ENCODE data around the gene NACC2.

NACC2 gene, protein sequence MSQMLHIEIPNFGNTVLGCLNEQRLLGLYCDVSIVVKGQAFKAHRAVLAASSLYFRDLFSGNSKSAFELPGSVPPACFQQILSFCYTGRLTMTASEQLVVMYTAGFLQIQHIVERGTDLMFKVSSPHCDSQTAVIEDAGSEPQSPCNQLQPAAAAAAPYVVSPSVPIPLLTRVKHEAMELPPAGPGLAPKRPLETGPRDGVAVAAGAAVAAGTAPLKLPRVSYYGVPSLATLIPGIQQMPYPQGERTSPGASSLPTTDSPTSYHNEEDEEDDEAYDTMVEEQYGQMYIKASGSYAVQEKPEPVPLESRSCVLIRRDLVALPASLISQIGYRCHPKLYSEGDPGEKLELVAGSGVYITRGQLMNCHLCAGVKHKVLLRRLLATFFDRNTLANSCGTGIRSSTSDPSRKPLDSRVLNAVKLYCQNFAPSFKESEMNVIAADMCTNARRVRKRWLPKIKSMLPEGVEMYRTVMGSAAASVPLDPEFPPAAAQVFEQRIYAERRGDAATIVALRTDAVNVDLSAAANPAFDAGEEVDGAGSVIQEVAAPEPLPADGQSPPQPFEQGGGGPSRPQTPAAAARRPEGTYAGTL

DNA sequence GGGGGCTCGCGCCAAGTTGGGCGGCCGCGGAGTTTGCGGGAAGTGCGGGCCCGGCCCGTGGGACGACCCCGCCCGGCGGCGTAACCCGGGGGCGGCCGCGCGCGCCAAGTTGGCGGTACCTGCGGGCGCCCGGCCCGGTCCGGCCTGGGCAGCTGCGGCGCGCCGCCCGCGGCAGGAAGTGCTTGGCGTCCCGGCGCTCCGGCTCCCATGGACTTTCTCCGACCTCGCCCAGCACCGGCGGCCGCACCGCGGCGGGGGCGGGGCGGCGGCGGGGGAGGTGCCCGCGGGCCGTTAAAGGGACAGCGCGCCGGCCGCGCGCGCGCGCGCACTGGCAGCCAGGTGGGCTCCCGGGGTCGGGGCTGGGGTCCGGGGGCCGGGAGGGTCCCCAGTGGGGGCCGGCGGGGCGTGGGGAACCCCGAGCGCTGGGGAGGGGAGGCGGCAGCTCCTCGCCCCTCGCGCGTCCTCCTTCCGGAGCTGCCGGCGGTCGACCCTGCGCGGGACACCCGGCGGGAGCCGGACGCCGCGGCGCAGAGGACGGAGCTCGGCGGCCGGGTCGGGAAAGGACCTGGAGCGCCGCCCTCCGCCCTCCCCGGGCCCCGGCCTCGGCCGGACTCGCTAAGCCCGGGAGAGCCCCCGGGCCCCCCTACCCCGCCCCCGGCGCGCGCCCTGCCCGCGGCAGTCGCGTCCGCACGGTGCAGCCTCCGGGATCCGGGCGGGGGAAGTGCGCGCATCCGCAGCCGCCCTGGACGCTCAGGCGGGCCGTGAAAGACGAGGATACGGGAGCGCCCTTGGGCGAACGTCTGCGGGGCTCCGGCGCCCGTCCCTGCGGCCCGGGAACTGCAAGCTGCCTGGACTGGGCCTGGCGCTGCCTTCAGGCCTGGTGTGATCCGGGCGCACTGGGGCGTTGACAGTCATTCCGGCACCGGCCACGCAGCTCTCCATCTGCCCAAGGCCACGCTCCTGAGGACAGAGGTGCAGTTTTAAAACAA lies at the start of gene NACC2:
Gene NACC2 (minus strand): TSS at position 220 of the 989 bp plus-strand sequence. CDS start 44,768 bp downstream, outside the sequence.
- no peak for DNase-seq (ENCODE audit: low read depth in 2 of 2)

DNA sequence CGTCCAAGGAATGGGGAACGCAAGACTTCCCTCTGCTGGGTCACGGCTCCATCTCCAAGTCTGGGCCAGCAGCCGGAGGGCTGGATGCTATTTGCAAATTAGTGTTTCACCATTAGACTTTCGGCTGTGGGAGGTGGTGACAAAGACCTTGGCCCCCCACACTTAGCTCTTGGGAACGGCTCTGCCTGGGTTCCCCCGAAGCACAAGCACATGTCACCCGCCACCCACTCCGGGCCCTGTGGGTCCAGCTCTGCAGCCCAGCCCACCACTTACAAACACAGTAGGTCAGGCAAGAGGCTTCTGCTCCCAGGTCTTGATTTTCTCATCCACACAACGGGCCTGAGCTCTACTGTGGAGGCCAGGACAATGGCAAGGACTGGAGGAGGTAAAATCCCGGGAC lies 49.4 kb upstream of the NACC2 start:
- DNase-seq (ENCODE audit: low read depth in 2 of 2): no peak

DNA sequence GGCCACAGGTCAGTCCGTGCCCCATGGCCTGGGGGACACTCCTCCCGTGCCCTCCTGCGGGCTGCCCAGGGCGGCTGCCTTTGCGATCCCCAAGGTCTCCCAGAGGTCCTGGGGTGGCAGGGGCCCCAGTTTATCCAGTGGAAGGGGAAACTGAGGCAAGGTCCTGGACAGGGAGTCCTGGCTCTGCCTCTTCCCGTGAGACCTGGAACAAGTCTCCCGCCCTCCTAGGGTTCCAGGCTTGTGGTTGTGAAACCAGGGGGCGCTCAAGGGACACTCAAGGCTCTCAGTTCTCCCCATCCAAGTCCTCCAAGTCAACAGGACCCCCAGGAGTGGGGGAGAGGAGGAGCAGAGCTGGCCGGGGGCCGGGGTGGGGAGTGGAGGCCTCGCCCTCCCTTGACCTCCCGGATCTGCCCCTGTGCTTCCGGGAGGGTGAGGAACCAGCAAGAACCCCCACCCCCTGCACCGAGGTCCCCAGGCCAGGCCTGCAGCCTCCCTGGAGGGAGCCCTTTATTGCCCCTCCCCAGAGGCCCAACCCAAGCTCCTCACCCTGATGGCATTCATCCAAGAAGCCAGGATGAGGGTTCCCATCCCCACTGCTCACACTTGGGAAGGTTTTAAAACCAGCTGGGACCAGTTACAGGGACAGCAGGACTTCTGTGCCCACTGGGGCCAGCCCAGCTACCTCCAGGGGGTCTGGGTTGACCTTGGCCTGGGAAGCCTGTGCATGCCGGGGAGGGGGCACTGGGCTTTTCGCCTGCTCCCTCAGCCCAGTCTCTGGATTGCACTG lies 48.3 kb upstream of the NACC2 start:
- no peak for DNase-seq (ENCODE audit: low read depth in 2 of 2)

DNA sequence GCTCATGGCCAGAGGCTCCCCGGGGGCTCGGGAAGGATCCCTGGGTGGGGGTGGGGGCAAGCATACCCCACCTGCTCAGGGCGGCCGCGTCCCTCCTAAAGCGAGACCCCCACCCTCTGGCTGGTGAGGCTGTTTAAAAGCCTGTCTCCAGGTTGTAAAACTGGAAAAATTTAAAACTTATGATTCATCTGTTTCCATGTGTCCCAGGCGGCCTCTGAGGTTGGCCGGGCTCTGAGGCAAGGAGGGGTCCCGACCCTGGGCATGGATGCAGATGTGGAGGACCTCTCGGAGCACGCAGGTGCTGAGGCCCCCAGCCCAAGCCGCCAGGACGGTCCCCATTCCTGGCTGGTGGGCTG lies 47.7 kb upstream of the NACC2 start:
- no peak for DNase-seq (ENCODE audit: low read depth in 2 of 2)

DNA sequence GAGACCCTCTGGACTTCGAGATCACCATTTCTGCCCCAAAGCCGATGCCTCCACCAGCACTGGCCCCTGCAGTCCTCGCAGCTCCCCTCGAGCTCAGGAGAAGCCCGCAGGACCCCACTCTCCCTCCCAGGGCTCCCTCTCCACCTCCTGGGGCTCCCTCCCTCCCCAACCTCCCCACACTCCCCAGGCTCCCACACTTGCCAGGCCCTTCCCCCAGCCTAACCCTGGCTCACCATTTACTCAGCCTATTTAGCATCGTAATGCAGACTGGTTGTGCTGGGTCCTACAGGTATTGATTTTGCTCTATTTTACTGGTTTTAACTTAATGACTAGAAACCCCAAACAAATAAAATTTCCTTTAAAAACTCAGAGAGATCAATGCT lies 47.3 kb upstream of the NACC2 start:
- no peak for DNase-seq (ENCODE audit: low read depth in 2 of 2)

DNA sequence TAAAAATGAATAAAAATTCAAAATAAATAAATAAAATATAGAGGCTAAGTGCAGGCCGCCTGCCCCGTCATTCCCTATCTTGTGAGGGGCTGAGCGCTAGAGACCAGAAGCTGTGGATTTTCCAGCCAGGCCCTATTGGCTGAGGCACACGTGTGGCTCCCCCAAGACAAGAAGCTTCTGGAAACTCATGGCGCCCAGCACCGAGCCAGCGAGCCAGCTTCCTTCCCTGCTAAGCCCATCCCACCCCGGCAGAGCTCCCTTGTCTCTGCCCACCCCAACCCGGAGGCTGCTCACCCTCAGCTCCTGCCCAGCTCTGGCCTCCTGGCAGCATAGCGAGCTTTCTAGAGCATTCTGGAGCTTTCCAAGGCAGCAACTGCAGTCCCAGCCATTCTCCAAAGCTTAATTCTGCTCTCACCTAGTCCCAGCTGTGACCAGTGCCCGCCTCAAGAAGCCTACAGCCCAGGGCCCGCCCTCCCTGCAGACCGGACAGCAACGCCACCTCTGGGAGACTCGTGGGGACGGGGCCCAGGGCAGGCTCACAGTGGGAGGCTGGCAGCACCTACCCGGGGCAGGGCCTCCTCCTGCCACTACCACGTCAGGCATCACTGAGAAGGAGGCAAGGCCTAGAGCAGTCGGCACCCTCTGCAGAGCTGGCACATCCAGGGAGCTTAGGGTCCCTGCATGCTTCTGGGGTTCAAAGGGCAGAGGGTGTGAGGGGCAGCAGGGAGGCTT lies 46.8 kb upstream of the NACC2 start:
- no peak for DNase-seq (ENCODE audit: low read depth in 2 of 2)

DNA sequence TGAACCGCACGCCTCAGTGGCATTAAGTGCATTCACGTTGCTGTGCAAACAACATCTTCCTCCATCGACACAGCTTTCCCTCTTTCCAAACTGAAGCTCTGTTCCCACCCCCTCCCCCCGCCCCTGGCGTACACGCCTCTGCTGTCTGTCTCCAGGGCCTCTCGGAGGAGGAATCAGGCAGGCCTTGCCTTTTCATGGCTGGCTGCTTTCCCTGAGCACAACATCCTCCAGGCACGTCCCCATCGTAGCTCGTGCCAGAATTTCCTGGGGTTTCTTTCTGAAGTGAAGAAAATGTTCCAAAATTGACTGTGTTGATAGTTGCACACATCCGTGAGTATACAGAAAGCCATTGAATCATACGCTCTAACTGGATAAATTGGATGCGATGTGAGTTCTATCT lies 45.9 kb upstream of the NACC2 start:
- no peak for DNase-seq (ENCODE audit: low read depth in 2 of 2)

DNA sequence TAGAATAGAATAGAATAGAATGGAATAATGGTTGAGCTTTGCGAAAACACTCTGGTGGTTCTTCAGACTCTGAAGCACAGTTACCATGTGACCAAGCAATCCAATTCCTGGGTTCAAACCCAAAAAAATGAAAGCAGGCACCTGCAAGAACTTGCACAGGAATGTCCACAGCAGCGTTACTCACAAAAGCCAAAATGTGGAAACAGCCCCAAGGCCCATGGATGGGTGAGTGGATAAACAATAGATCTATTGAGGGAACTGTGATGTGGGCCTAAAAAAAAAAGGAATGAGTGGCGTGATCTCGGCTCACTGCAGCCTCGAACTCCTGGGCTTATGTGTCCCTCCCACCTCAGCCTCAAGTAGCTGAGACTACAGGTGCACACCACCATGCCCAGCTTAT lies 45.0 kb upstream of the NACC2 start:
- DNase-seq (ENCODE audit: low read depth in 2 of 2): no peak

DNA sequence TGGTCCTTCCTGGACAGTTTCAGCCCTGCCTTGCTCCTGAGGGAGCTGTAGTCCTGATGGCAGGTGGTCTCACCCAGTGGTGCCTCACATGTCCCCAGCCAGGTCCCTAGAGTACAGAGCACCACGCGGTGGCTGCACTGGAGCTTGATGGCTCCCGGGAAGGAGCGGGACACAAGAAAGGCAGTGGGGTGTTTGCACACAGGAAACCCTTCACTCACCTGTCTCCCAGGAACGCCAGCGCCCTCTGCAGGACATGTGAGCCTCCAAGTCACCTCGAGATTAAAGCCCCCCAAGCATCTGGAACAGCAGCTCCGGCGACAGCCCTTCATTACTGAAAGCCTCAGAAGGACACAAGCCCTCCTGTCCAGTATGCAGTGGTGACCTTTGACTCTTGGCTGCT lies 43.5 kb upstream of the NACC2 start:
- no peak for DNase-seq (ENCODE audit: low read depth in 2 of 2)

DNA sequence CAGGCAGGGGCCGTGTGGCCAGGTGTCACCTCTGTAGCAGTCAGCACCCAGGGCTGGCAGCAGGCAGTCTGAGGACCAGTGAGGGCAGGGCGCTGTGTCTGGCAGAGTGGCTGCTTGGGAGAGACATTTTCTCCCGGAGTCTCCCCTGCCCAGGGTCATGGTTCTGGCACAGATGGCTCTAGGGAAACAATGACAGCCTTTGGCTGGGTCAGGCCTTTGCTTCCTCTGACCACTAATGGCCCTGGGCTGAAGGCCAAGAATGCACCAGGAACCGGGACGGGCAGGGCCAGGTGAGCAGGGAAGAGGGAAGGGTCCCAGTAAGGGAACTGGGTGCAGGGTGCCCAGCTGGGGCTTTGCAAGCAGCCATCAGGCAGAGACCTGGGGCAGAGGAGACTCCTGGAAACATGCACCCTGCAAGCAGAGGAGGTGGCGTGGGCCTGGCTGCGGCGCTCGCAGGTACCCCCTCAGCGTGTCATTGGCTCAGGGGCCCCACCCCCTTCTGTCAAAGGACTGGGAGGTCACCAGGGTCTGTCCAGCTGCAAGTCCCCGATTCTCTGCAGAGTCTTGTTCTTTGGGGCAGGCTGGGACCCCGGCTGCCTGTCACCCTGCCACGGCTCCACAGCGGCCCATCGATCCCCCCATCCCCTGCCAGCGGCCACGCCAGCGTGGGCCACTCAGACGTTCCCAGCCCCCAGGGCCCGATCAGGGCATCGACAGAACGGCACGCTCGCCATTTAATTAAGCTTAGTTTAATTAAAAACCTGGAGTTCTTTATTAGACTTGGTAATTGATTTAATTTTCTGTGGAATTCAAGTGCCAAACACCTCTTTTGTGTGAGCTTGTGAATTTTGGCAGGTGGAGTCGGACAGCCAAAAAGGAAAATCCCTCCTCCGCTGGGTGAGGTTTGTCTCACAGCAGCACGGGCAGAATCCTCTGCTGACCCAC lies 42.5 kb upstream of the NACC2 start:
- DNase-seq (ENCODE audit: low read depth in 2 of 2): no peak

DNA sequence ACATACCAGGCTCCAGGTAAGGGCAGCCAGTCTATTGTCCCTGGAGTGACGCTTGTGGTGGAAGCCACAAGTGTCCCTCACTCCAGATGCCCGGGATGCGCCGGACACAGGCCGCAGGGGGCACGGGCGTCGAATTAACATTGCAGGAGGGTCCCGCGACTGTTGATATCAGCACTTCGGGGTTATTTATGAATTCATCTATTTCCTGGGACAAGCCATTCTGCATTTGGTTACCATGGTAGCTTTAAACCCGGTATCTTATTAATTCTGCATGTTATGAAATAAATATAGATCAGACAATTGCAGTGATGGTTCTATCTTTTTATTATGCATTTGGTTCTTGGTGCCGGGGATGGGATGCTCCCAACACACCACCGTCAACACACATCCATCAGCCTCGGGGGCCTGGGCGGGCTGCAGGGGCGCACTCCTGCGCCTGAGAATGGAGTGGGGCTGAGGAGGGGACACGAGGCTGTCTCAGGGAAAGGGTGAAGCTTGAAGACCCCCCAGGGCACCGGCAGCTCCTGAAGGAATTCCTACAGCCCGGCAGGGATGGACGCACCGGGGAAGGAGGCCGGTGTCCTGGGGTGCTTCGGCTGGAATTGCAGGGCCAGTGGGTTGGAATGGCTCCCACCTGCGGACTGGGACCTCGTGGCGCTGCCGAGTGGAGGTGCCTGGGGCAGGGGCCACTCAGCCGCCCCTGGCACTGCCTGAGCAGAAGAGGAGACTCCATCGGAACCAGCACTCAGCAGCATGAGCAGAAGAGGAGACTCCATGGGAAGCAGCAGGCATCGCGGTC lies 41.2 kb upstream of the NACC2 start:
- DNase-seq (ENCODE audit: low read depth in 2 of 2): no peak

DNA sequence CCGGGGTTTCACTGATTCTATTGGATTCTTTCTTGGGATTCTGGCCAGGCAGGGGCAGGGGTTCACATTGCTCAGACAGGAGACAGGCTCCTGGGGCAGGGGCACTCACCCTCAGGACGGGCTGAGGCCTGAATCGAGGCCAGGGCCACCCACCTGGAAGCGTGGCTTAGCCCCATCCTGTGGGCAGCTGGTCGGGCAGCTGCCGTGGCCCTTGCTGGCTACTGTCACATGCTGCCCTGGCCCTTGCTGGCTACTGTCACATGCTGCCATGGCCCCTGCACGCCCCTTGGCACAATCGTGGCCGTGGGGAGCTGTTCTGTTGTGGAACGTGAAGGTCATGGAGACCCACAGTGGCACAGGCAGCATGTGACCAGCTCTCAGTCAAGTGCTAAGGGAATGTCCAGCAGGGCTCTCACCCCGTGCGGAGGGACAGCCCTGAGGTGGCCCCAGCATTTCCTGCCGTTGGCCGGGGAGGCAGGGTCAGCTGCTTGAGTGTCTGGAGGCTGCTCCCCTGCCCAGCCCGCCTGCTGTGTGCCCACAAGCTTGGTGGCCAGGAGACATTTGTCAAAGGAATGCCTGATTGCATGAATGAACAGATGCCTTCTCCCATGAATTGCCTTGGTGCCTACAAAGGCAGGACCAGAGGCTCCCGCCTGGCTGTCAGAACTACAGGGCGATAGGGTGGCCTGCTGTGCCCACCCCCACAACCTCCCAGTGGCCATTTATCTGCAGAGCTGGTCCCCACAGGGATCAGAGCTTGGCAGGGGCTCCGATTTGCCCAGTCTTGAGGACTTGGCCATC lies 40.4 kb upstream of the NACC2 start:
- DNase-seq (ENCODE audit: low read depth in 2 of 2): no peak

DNA sequence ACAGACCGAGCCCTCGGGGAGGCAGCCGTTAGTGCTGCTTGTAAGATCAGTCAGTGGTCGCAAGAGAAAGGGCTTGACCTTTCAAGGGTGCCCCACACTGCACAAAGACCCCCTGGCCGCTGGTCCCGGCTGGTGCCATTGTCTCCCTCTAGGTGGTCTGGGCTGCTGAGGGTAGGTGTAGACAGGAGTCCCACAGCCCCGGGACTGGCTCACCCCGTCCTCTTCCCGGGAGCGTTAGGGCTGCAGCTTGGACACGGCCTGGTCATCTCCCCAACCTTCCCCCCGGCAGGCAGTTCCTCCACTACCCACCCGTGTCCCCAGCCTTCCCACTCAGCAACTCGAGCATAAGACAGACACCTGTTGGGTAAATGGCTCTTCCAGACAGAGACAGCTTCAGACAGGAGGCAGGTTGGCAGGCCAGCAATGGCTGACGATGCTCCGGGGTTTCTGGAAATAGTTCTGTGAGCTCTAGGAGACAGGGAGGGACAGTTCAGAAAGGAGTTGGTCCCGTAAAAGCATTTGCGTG lies 38.9 kb upstream of the NACC2 start:
- DNase-seq (ENCODE audit: low read depth in 2 of 2): no peak

DNA sequence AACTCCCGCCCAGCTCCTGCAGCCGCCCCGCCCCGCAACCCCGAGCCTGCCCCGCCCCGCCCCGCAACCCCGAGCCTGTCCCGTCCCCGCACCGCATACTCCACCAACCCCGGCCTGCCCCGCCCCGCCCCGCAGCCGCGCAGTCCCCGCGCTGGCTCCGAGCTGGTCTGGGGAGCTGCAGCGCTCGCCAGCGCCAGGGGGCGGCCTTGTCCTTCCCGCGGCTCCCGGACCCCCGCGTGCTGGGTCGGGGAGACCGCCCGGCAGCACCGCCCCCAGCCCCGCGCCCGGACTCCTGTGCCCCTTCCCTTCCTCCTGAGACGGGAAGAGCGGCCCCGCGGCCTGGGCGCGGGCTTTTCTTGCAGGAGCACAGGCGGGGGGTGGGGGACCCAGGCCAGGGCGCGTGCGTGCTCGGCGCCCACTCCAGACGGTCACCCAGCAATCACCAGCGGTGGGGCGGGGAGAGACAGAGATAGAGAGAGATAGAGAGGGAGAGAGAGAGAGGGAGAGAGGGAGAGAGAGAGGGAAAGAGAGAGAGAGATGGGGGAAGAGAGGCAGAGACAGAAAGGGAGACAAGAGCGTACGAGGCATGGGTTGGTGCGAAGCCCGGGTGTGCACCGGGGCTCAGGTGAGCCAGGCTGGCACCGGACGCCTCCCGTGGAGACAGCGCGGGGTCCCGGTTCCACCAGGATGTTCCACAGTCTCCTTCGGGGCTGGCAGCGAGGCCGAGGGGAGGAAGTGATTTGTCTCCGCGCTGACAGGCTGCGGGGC lies 38.3 kb upstream of the NACC2 start:
- no peak for DNase-seq (ENCODE audit: low read depth in 2 of 2)

DNA sequence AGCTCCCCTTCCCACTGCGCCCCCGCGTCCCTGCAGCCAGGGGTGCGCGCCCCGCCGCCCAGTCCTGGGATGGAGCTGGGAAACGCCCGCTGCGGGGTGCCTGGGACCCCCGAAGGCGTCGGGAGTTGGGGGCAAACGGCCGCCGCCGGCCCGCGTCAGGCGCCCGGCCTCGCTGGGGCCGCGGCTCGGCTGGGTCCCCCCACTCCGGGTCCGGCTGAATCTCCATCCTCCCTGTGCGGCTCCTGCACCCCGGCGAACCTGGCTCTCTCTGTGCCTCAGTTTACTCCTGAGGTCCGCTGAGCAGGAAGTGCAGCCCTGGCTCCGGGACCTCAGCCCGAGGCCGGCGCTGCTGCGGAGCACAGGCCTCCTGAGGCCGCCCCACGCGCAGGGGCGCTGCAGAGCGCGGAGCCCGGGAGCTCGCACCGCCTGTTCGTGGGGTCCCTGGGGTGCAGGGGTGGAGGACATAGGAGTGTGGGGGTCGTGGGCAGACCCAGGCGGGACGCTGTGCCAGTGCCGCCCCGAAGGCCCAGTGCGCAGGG lies 37.5 kb upstream of the NACC2 start:
- no peak for DNase-seq (ENCODE audit: low read depth in 2 of 2)

DNA sequence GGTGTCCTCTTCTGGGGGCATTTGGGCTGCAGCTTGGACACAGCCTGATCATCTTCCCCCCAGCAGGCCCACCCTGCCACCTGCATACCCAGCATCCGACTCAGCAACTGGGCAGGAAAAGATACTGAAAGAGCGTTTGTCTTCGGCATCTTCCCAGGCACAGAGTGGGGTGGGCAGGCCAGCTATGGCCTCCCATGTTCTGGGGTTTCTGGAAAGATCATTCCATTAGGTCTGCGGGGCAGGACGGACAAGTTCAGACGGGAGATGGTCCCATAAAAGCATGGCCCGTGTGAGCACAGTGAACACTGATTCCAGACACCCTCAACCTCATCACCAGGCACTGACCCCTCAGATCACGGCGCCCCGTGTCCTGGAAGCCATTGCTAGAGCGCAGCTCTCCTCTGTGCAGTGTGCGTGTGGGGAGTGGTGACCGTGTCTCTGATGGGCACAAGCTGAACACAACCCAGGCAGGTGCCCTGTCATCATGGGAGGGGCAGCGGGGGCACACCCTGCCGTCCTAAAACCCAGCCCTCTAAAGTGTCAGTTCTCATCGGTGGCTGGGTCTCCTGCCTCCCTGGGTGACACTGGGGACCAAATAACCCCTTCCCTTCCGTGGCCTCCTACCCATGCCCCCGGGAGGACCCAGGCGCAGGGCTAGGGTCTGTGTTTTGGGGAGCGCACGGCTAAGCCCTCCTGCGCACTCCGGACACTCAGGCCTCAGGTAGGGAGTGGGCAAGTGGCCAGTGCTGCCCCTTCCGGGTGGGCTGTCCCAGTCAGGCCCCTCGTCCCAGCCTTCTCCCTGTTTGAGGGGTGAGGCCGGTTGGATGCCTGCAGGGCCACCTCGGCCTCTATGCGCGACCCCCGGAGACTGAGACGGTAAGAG lies 36.8 kb upstream of the NACC2 start:
- DNase-seq (ENCODE audit: low read depth in 2 of 2): no peak

All from activated CD8-positive, alpha-beta memory T cell treated with anti-CD3 and anti-CD28 coated beads for 4 hours (primary cell).